Mesothelial cell of epicardium (in vitro differentiated cells): ENCODE data around the gene UTP11. TPM values are rescaled to one million over a fixed set of nuclear protein-coding genes. Genes with fewer than 3 reads are reported as not detected.

ENCODE experiments used
- DNase-seq, 2 experiments: peaks; one replicate each; pipeline ENCODE4 v3.0.0; 2021; ENCODE audit warnings: low spot score in 2 of 2; ENCODE audit not compliant: unreplicated experiment in 2 of 2
- H3K27ac Mint-ChIP-seq: 2 replicates; pipeline ENCODE4 v1.8.0; 2021; ENCODE audit warnings: mixed read lengths
- H3K27me3 Mint-ChIP-seq: 2 replicates; pipeline ENCODE4 v1.8.0; 2021; ENCODE audit warnings: low read depth, mixed read lengths
- H3K36me3 Mint-ChIP-seq: 2 replicates; pipeline ENCODE4 v1.8.0; 2021; ENCODE audit warnings: mixed read lengths
- H3K4me1 Mint-ChIP-seq: 2 replicates; pipeline ENCODE4 v1.8.0; 2021; ENCODE audit warnings: mixed read lengths
- H3K4me3 Mint-ChIP-seq: 2 replicates; pipeline ENCODE4 v1.8.0; 2021; ENCODE audit warnings: mild to moderate bottlenecking, moderate library complexity, mixed read lengths
- H3K9me3 Mint-ChIP-seq: 2 replicates; pipeline ENCODE4 v1.8.0; 2021; ENCODE audit warnings: mixed read lengths
- total RNA-seq: library from RNA; stranded (reverse); gene quantifications from 3 replicates; pipeline ENCODE4 v1.2.1, GENCODE V29; 2021
- TF ChIP-seq, protein P1 (sequence below): fragments of 200-600 bp; sonication (generic); IDR thresholded peaks from one replicate; pipeline ENCODE4 v1.5.0; 2021; ENCODE audit warnings: antibody characterized with exemption; ENCODE audit not compliant: unreplicated experiment

Gene UTP11
- total RNA-seq, 1 donor from 2014 or later, result 32.3 TPM

DNA sequence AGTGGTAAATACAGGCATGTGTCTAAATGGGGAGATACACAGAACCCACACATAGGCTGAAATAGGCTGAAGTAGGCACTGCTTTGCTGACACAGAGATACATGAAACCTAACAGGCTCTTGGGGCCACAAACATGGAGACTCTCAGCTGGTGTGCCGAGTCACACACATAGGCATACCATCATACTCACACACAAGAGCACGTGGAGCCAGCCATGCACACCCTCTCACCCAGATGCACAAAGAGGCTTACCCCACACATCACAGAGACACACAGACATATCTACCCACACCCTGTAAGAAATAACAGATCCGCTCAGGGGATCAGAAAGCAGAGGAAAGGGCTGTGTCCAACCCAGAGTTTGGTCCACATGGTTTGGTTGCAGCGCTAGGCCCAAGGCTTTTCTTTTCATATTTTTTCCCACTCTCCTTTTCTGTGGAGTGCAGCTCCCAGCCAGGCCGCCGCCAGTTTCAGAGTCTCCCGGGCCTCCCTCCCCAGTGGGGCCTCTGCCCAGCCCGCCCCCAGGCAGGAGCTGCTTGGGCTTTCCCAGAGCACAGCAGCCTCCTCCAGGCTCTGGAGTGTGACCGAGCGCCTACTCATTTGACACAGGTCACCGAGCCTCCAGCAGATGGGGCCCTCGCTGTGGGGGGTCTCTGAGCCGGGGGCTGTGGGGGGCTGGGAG, 38.0 kb downstream of the UTP11 start:
- no peaks in the 10 kb centered on the region for H3K9me3 Mint-ChIP-seq
- H3K36me3 Mint-ChIP-seq, result no peaks in the 10 kb centered on the region
- DNase-seq, result no peak
- H3K4me1 Mint-ChIP-seq, result peaks cover 5% of the 10 kb centered on the region
- H3K27ac Mint-ChIP-seq, result no peak overlapping the region
- H3K4me3 Mint-ChIP-seq, result no peak overlapping the region
- TF ChIP-seq, protein P1, sequence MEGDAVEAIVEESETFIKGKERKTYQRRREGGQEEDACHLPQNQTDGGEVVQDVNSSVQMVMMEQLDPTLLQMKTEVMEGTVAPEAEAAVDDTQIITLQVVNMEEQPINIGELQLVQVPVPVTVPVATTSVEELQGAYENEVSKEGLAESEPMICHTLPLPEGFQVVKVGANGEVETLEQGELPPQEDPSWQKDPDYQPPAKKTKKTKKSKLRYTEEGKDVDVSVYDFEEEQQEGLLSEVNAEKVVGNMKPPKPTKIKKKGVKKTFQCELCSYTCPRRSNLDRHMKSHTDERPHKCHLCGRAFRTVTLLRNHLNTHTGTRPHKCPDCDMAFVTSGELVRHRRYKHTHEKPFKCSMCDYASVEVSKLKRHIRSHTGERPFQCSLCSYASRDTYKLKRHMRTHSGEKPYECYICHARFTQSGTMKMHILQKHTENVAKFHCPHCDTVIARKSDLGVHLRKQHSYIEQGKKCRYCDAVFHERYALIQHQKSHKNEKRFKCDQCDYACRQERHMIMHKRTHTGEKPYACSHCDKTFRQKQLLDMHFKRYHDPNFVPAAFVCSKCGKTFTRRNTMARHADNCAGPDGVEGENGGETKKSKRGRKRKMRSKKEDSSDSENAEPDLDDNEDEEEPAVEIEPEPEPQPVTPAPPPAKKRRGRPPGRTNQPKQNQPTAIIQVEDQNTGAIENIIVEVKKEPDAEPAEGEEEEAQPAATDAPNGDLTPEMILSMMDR, result no peak
- H3K27me3 Mint-ChIP-seq, result peaks cover 81% of the 10 kb centered on the region

DNA sequence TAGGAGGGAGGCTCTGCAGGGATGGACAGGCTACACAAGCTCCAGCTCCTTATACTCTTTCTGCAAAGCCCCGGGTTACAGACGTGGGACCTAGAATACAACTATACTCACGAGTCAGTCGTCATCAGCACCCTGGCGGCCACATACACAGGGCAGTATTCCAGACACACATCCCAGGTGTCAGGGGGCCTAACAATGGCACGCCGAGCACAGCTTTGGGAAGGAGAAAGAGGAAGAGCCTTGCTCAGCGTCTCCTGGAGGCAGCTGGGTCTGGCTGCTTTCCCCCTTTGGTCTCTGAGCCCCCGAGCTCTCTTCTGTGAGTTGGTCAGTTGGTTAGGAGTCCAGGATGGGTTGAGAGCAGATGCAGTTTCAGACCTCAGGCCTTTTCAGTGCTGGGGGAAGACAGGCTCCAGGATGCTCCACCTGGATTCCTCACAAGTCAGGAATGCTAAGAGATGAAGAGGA, 38.6 kb downstream of the UTP11 start:
- peaks cover 5% of the 10 kb centered on the region for H3K4me1 Mint-ChIP-seq
- H3K9me3 Mint-ChIP-seq, result no peaks in the 10 kb centered on the region
- H3K27me3 Mint-ChIP-seq, result peaks cover 84% of the 10 kb centered on the region
- no peak for DNase-seq
- TF ChIP-seq, protein P1, result no peak
- H3K4me3 Mint-ChIP-seq, result no peak overlapping the region
- H3K36me3 Mint-ChIP-seq, result no peaks in the 10 kb centered on the region
- no peak overlapping the region for H3K27ac Mint-ChIP-seq

DNA sequence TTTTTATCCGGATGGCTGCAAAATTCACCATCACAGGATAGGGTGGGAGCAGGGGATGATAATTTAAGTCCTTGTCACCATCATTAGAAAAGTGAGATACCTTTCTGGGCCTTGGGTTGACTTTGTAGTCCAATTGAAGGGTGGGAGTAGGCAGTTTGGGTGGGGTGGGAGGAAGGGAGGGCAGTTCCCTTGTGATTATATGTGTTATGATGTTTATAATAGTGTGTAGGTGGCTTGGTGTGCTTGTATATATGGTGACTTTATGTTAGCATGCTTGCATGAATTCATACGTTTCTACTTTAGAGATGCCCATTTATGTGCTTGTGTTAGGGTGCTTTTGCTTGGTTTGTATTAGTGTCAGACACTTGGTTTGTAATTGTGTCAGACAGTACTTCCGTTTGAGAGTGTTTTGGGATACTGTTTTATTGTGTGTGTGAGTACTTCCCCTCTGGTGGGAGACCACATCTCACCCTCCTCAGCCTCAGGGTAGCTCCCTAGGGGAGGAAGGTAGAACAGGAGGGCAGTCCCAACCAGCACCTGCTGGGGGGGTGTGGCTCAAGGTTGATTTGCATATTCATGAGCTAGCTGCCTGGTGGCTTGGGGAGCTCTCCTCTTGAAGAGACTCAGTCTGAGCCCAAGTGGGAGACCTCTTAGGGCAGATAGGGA, 40.3 kb downstream of the UTP11 start:
- Mint-ChIP-seq H3K27me3 (peaks cover 94% of the 10 kb centered on the region), H3K27ac (no peak overlapping the region), H3K4me3 (no peak overlapping the region), H3K9me3 (no peaks in the 10 kb centered on the region), H3K4me1 (peaks cover 3% of the 10 kb centered on the region), H3K36me3 (no peaks in the 10 kb centered on the region)
- TF ChIP-seq, protein P1, result no peak
- no peak for DNase-seq

DNA sequence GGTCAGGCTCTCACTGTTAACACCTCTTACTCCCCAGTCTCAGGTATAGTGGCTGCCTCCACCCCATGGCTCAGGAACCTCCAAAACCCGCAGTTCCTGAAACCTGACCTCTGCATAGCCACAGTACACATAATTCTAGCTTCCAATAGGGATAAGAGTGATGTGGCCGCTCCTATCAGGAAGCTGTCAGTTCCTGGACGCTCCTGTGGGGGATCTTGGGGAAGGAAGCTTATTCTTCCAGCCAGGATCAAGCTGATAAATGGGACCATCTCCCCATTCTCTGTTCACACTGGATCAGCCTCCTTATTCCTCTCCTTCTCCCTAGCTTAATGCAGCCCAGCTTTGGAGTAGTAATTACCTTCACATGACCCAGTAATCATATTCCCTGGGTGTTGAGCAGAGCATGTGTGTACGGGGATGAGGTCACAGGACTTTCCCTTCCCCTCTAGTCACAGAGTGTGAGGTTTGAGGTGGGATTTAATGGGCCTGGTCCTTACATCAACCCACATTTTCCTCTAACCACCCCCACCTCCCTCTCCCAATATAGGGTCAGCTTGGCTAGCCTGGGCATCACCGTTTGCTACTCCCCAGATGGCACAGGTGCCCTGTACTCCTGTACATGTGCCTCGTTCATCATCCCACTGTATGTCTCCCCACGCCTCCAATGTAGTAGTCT, 41.0 kb downstream of the UTP11 start:
- no peak for DNase-seq
- Mint-ChIP-seq H3K36me3 (no peaks in the 10 kb centered on the region), H3K4me3 (no peak overlapping the region), H3K27me3 (peaks cover 91% of the 10 kb centered on the region), H3K9me3 (no peaks in the 10 kb centered on the region), H3K27ac (no peak overlapping the region), H3K4me1 (peaks cover 3% of the 10 kb centered on the region)
- TF ChIP-seq, protein P1, result no peak

DNA sequence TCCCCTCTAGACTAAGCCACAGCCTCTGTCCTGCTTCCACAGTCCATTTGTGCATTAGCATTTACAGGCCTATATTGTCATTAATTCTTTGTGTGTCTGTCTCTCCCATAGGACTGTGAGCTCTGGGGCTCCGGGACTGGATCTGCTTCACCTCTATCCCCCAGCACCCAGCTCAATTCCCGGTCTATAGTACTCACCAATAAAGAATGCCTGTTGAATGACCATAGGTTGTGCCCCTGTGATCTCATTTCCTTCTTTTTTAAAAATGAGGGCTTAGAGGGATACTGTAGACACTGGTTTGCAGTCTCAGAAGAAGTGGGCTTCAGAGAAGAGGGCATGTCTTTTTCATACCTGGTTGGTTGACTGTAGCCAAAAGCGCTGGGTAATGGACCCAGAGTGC, 42.9 kb downstream of the UTP11 start:
- DNase-seq, result no peak
- no peaks in the 10 kb centered on the region for H3K36me3 Mint-ChIP-seq
- peaks cover 88% of the 10 kb centered on the region for H3K27me3 Mint-ChIP-seq
- TF ChIP-seq, protein P1, result no peak
- H3K9me3 Mint-ChIP-seq, result no peaks in the 10 kb centered on the region
- H3K4me1 Mint-ChIP-seq, result peaks cover 2% of the 10 kb centered on the region
- no peak overlapping the region for H3K27ac Mint-ChIP-seq
- H3K4me3 Mint-ChIP-seq, result no peak overlapping the region
